Breast epithelium (tissue), 4 donors: Measurements from ENCODE around the gene PTPN7. TPM values are rescaled to one million over a fixed set of nuclear protein-coding genes. Genes with fewer than 3 reads are reported as not detected.

Experiments used
- DNase-seq, 2 donors: peaks; one replicate each; pipeline ENCODE4 v3.0.0-alpha.2; 2019; ENCODE audit warnings: low spot score in 2 of 2
- H3K27ac ChIP-seq, 2 donors: fragments of 200-600 bp; sonication (generic) in 1 of 2; one replicate each; pipeline ENCODE4 v1.5.1; 2016 to 2019; ENCODE audit warnings: mild to moderate bottlenecking in 1 of 2
- H3K27me3 ChIP-seq, 2 donors: fragments of 200-600 bp; sonication (generic) in 1 of 2; one replicate each; pipeline versions ENCODE4 v1.5.1 to v1.6.0; 2017 to 2019; ENCODE audit warnings: control low read depth in 1 of 2, mild to moderate bottlenecking in 1 of 2
- H3K36me3 ChIP-seq: fragments of 200-600 bp; one replicate; pipeline ENCODE4 v1.5.1; 2019
- H3K4me1 ChIP-seq, 2 donors: fragments of 200-600 bp; sonication (generic); one replicate each; pipeline ENCODE4 v1.5.1; 2016 to 2019; ENCODE audit warnings: control low read depth in 1 of 2
- H3K4me3 ChIP-seq, 3 donors: fragments of 200-600 bp; sonication (generic); 1 replicate in 2 of 3; 2 replicates in 1 of 3; pipeline ENCODE4 v1.5.1; 2016 to 2019; ENCODE audit warnings: mild to moderate bottlenecking in 3 of 3, moderate library complexity in 2 of 3
- H3K9me3 ChIP-seq, 2 donors: fragments of 200-600 bp; sonication (generic) in 1 of 2; one replicate each; pipeline ENCODE4 v1.5.1; 2016 to 2019; ENCODE audit warnings: control low read depth in 1 of 2
- POLR2A ChIP-seq: fragments of 450-650 bp; IDR thresholded peaks from one replicate; pipeline ENCODE4 v1.6.1; 2016; ENCODE audit warnings: antibody characterized with exemption, mild to moderate bottlenecking, moderate library complexity
- POLR2AphosphoS5 ChIP-seq, 3 donors: sonication (generic); formaldehyde crosslinking; IDR thresholded peaks; one replicate each; pipeline ENCODE4 v1.6.1; 2017; ENCODE audit warnings: antibody characterized with exemption in 3 of 3
- intact Hi-C: fragments of 100-400 bp; cut with DNase I; formaldehyde crosslinking; loops from one replicate; pipeline ENCODE4 v1.15.1; 2023; ENCODE audit warnings: low total_unique reads
- total RNA-seq, 3 donors: library from RNA; depleted of rRNA; stranded (reverse); fragments of >200 nt; gene quantifications; one replicate each; pipeline ENCODE4 v1.1.0, GENCODE V29; 2016
- TF ChIP-seq, protein P1 (sequence below), 3 donors: fragments of 450-650 bp; IDR thresholded peaks; one replicate each; pipeline ENCODE4 v1.5.1; 2016 to 2017; ENCODE audit warnings: antibody characterized with exemption in 3 of 3, mild to moderate bottlenecking in 3 of 3, moderate library complexity in 3 of 3

PTPN7 gene
- total RNA-seq, 3 donors from 2014 or later: 1.4 to 4.2 (median 2.9) TPM

DNA sequence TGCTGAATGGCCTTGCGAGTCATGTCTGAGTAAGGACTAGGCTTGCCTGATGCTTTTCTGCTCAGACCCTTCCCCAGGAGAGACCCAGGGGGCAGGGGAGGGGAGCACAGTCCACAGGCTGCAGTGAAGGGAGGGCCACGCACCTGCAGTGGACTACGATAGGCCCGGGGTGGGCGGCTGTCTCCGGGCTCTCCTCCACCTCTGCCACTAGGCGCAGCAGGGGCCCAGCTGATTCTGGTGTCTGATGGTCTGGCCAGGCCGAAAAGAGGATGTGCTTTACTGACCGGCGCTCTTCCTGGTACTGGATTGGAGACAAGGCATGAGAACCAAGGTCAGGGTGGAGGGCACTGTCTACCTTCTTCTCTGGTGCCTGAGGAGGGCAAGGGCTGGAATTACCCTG lies 8.0 kb downstream of the PTPN7 start:
- Histone ChIP-seq H3K36me3 (no peaks in the 10 kb centered on the region), H3K4me1 (no peaks in the 10 kb centered on the region), H3K27ac (no peak overlapping the region), H3K27me3 (no peaks in the 10 kb centered on the region), H3K9me3 (no peaks in the 10 kb centered on the region), H3K4me3 (no peak overlapping the region)
- DNase-seq: no peak
- intact Hi-C loops: no loop called here
- TF ChIP-seq POLR2AphosphoS5 (IDR thresholded peaks at IDR 0.05): no peak
- TF ChIP-seq POLR2A: no peak
- TF ChIP-seq, protein P1, sequence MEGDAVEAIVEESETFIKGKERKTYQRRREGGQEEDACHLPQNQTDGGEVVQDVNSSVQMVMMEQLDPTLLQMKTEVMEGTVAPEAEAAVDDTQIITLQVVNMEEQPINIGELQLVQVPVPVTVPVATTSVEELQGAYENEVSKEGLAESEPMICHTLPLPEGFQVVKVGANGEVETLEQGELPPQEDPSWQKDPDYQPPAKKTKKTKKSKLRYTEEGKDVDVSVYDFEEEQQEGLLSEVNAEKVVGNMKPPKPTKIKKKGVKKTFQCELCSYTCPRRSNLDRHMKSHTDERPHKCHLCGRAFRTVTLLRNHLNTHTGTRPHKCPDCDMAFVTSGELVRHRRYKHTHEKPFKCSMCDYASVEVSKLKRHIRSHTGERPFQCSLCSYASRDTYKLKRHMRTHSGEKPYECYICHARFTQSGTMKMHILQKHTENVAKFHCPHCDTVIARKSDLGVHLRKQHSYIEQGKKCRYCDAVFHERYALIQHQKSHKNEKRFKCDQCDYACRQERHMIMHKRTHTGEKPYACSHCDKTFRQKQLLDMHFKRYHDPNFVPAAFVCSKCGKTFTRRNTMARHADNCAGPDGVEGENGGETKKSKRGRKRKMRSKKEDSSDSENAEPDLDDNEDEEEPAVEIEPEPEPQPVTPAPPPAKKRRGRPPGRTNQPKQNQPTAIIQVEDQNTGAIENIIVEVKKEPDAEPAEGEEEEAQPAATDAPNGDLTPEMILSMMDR (IDR thresholded peaks at IDR 0.05): no peak

DNA sequence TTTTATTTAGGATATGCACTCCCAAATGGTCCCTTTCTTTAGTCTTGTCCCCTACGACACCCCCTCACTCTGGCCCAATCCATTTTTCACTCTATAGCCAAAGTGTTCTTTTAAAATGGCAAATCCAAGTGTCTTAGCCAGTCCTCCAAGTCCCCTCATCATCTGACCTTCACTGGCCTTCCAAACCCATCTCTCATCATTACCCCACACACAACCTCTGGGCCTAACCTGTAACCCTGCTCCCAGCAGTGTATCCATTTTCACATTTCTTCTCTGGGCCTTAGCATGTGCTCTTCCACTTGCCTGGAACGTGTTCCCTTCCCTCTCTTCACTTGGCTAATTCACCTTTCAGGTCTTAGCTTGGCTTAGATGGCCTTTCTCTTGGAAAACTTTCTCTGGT lies 9.4 kb downstream of the PTPN7 start:
- H3K27me3 ChIP-seq: no peaks in the 10 kb centered on the region
- H3K36me3 ChIP-seq: no peaks in the 10 kb centered on the region
- no peak overlapping the region for H3K4me3 ChIP-seq
- H3K9me3 ChIP-seq: no peaks in the 10 kb centered on the region
- no peak for DNase-seq
- TF ChIP-seq POLR2AphosphoS5 (IDR thresholded peaks at IDR 0.05) (no peak), POLR2A (no peak)
- TF ChIP-seq, protein P1 (IDR thresholded peaks at IDR 0.05): no peak
- intact Hi-C loops: no loop called here
- H3K27ac ChIP-seq: no peak overlapping the region
- H3K4me1 ChIP-seq: no peaks in the 10 kb centered on the region

DNA sequence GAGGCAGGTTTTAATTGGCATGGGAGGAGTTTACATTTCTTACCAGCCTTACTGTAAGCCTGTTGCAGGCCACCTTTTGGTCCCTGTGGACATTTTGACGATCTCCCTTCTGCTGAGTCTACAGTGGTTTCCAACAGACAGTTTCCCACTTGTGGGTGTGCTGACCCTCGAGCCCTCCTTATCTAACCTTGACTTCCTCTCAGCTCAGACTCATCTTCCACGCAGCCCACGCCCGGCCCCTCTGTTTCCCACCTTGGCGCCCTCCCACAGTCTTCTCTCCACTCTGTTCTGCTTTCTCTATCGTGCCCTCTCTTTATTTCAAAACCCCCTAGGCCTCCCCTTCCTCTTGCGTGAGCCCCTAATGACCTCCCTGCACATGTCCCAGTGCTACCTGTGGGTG lies 9.8 kb downstream of the PTPN7 start:
- DNase-seq: no peak
- intact Hi-C loops: no loop called here
- TF ChIP-seq POLR2AphosphoS5 (IDR thresholded peaks at IDR 0.05): no peak
- TF ChIP-seq, protein P1 (IDR thresholded peaks at IDR 0.05): no peak
- TF ChIP-seq POLR2A: no peak

DNA sequence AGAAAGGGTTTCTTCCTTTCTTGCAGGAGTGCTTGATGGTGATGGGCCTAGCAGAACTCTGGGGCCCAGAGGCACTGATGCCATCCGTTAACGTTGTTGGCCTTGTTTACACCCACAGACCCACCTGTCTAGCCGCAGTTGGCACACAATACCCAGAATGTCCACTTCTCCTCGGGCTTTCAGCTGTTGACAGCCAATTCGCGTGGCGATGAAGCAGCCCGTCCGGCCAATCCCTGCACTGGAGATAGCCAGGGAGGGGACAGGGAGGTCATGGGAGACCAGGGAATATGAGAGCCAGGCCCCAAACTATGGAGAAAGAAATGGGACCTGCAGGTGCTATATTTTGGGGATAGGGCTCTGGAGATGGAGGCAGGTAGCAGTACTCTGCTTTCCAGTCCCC lies 10.2 kb downstream of the PTPN7 start:
- Histone ChIP-seq H3K27me3 (no peaks in the 10 kb centered on the region), H3K36me3 (no peaks in the 10 kb centered on the region), H3K27ac (no peak overlapping the region), H3K4me3 (no peak overlapping the region), H3K4me1 (no peaks in the 10 kb centered on the region), H3K9me3 (no peaks in the 10 kb centered on the region)
- intact Hi-C loops: no loop called here
- no peak for DNase-seq
- TF ChIP-seq, protein P1 (IDR thresholded peaks at IDR 0.05): no peak
- TF ChIP-seq POLR2A: no peak
- no peak for TF ChIP-seq POLR2AphosphoS5 (IDR thresholded peaks at IDR 0.05)

More for the DNA sequence above, 9.8 kb downstream of the PTPN7 start:
- no peaks in the 10 kb centered on the region for H3K27me3 ChIP-seq
- H3K27ac ChIP-seq: no peak overlapping the region
- H3K36me3 ChIP-seq: no peaks in the 10 kb centered on the region
- no peaks in the 10 kb centered on the region for H3K4me1 ChIP-seq
- no peak overlapping the region for H3K4me3 ChIP-seq
- no peaks in the 10 kb centered on the region for H3K9me3 ChIP-seq

DNA sequence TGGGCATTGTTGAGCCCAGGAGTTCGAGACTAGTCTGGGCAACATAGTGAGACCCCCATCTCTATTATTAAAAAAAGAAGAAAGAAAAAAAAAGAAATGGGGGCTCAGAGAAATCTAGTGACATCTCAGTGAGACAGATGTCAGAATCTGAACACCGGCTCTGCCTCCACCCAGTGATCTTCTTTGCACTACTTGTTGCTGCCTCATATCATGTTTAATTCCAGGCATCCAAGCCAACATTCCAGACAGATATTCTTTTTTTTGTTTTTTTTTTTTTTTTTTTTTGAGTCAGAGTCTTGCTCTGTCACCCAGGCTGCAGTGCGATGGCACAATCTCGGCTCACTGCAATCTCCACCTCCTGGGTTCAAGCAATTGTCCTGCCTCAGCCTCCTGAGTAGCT lies 10.8 kb downstream of the PTPN7 start:
- no peak for DNase-seq
- no peak overlapping the region for H3K4me3 ChIP-seq
- intact Hi-C loops: no loop called here
- TF ChIP-seq, protein P1 (IDR thresholded peaks at IDR 0.05): no peak
- no peak for TF ChIP-seq POLR2AphosphoS5 (IDR thresholded peaks at IDR 0.05)
- no peaks in the 10 kb centered on the region for H3K4me1 ChIP-seq
- no peak overlapping the region for H3K27ac ChIP-seq
- no peaks in the 10 kb centered on the region for H3K27me3 ChIP-seq
- no peaks in the 10 kb centered on the region for H3K9me3 ChIP-seq
- H3K36me3 ChIP-seq: no peaks in the 10 kb centered on the region
